GM06990 (cell line): Measurements from ENCODE around the gene STOM.
"Not testable (repeated sequence)": the region's sequence is repeated elsewhere in the genome, so short reads cannot be mapped to it uniquely, and the experiment has no call there.

Experiments
- DNase-seq: peaks from one replicate; pipeline ENCODE4 v3.0.0-alpha.2; 2011; ENCODE audit not compliant: insufficient read length; ENCODE audit errors: extremely low read depth
- H3K27me3 ChIP-seq: replicated peaks from 2 replicates; pipeline ENCODE4 v1.6.0; 2011; ENCODE audit warnings: low read length; ENCODE audit not compliant: control insufficient read depth, insufficient read depth
- H3K36me3 ChIP-seq: 2 replicates; pipeline ENCODE4 v1.5.1; 2011; ENCODE audit warnings: low read length; ENCODE audit not compliant: control insufficient read depth, insufficient read depth
- H3K4me3 ChIP-seq: replicated peaks from 2 replicates; pipeline ENCODE4 v1.5.1; 2011; ENCODE audit warnings: low read depth, mild to moderate bottlenecking, control low read depth, low read length
- CTCF ChIP-seq: IDR thresholded peaks from 2 replicates; pipeline ENCODE4 v1.5.1; 2011; ENCODE audit warnings: low read length, control low read depth, mild to moderate bottlenecking, inconsistent platforms; ENCODE audit not compliant: insufficient read depth, poor library complexity, severe bottlenecking

Gene STOM

DNA sequence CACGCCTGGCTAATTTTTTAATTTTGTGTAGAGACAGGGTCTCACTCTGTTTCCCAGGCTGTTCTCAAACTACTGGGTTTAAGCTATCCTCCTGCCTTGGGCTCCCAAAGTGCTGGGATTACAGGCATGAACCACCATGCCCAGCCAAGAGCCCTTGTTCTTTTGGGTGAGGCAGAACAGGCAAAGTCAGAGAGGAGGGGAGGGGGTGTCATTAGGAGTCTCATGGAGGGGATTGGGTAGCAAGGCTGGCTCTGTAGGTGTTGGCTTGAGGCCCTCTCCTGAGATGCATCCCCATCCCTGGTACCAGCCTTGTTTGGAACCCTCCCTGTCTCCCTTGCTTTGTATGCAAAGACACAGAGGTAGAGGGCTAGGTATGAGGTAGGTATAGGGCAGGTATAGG is 78.0 kb downstream of the STOM start:
- no peak overlapping the region for H3K4me3 ChIP-seq
- no peaks in the 10 kb centered on the region; the same call in 1 of the 2 replicates for H3K36me3 ChIP-seq
- no peak for DNase-seq
- no peak for TF ChIP-seq CTCF
- no peaks in the 10 kb centered on the region; the same call in 1 of the 2 replicates for H3K27me3 ChIP-seq

DNA sequence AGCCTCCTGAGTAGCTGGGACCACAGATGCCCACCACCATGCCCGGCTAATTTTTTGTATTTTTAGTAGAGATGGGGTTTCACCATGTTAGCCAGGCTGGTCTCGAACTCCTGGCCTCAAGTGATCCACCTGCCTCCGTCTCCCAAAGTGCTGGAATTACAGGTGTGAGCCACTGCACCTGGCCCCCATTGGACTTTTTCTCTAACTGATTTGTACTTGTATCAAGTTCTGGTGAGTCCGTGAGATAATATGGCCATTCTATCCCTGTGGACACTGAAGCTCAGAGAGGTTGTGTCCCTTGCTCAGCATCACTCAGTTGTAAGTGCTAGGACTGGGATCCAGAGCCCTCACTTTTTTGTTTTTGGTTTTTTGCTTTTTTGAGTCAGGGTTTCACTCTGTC is 78.5 kb downstream of the STOM start:
- not testable (repeated sequence) for H3K27me3 ChIP-seq, H3K4me3 ChIP-seq, DNase-seq, H3K36me3 ChIP-seq

GRCh38 chr9:121289772-121290370 is 80.2 kb downstream of the STOM start:
- no peaks in the 10 kb centered on the region for H3K36me3 ChIP-seq
- TF ChIP-seq CTCF: no peak
- H3K4me3 ChIP-seq: no peak overlapping the region
- H3K27me3 ChIP-seq: no peaks in the 10 kb centered on the region; the same call in 1 of the 2 replicates
- DNase-seq: no peak

- no peaks in the 10 kb centered on the region; the same call in 1 of the 2 replicates for H3K27me3 ChIP-seq
- TF ChIP-seq CTCF: no peak
- DNase-seq: no peak
Observed at GRCh38 chr9:121289026-121289771, 80.9 kb downstream of the STOM start.

More at GRCh38 chr9:121289026-121289771, 80.9 kb downstream of the STOM start:
- no peak overlapping the region for H3K4me3 ChIP-seq
- H3K36me3 ChIP-seq: no peaks in the 10 kb centered on the region
